SKM-1 treated with dmso at 0.1 percent for 144 hours (cell line): ENCODE data around the gene NOSTRIN.
"Not testable (repeated sequence)": the region's sequence is repeated elsewhere in the genome, so short reads cannot be mapped to it uniquely, and the experiment has no call there.

Source experiments
- DNase-seq: peaks from one replicate; lab custom pipeline; 2025; ENCODE audit not compliant: unreplicated experiment; lab: John Stamatoyannopoulos, UW

NOSTRIN gene

DNA sequence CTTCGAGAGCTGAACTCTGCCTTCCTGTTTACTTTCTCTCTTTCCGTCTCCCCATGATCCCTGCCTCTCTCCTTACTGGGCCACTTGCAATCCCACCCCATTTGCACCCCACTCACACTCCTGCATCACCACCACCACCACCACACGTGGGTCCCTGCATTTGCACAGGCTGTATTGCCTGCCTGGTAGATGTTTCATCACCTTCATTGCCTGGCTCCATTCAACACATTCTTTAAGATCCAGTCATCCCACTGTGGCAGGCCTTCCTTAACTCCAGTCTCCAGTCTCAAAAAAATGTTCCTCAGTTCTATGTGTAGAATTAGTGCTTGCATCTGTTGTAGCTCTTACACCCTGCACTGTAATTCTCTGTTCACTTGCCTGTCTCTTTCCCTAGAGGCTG lies 13.9 kb downstream of the NOSTRIN start:
- no peak for DNase-seq

DNA sequence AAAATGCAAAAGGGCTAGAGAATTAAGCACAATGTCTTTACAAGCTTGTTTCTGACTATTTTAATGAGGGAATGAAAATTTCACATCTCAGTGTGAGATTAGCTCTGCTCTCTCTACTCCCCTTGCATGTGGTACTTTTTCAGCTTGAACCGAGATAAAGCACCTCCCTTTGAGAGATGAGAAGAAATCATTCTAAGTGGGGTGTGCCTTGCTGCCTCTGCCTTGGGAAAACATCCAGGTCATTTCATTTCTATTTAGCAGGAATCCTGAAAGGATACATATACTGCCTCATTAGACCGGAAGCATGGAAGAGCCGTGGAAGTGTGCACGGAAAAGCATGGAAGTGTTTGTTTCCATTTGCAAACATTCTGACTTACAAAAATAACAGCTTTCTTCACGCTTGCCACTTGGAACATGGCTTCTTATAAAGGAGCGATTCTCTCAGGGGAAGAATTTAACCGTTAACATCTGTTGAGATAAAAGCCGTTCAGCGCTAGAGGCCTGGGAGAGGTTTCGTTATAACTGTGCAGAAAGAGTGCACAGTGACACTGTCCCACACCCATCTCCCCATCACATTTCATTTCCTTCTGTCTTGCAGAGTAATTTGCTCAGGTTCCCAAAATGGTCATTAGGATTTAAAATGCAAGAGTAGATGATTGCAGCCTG lies 16.7 kb downstream of the NOSTRIN start:
- DNase-seq = no peak

DNA sequence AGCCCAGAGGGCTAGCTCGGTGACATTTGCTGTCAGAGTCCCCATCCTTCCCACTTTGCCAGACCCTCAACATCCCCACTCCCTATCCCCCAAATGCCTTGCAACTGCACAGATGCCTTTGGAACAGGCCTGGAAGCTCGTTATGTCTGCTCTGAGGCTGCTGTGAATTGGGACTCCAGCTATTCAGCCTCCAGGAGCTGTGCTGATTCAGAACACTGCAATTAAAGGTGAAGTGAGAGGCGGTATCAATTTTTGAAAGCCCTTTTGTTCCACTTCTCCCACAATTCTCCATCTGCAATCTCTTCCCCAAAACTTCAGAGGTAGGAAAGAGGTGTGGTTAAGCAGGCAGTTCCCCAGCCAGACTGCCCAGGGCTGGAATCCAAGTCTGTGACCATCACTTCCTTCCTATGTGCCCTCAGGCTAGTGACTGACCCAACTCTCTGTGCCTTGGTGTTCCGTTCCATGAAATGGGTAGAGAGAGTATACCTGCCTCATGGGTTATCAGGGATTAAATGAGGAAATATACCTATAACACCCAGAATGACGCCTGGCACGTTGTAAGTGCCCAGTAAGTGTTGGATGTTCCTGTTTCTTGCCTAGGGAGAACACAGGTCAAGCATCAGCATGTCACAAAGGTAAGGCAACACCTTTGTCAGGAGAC lies 17.5 kb downstream of the NOSTRIN start:
- DNase-seq = no peak

- DNase-seq = no peak
Measured at GRCh38 chr2:168821577-168821976, 19.1 kb downstream of the NOSTRIN start.

DNA sequence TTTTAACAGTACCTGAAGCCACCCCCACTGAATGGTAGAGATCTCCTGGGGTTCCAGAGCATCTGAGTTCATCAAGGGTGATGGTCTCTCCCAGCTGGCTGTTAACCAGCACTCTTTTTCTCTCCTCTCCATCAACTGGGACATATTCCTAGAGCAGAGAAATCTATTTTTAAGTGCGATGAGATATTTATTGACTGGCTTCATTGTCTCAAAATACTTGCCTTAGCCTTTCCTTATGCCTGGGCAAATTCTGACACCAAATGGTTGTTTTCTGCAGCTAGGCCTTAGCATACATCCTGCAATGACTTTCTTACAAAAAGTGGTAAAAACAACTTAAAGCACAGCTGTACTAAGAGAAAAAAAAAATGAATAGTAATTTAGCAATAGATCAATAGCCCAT lies 19.6 kb downstream of the NOSTRIN start:
- no peak for DNase-seq

DNA sequence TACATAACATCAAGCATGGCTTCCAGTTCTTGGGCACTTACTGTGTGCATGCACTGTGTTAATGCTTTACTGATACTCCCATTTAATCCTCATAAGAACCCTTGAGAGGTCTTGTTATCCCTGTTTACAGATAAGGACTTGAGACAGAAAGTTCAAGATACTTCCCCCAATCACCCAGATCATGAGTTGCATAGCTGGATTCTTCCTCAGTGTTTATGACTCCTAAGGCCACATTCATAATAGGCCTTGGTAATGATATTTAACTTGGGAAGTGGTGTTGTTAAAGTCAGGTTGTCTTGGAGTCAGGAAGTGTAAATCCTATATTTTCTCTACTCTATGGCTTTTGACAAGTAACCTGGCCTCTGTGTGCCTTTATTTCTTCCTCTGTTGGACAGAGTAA lies 22.7 kb downstream of the NOSTRIN start:
- DNase-seq = no peak

GRCh38 chr2:168830958-168831357 lies 28.5 kb downstream of the NOSTRIN start:
- no peak for DNase-seq

- DNase-seq = no peak
Measured at GRCh38 chr2:168831662-168832061, 29.2 kb downstream of the NOSTRIN start.

GRCh38 chr2:168835969-168836368 lies 33.5 kb downstream of the NOSTRIN start:
- DNase-seq = no peak

GRCh38 chr2:168841445-168841844 lies 39.0 kb downstream of the NOSTRIN start:
- DNase-seq = no peak

DNA sequence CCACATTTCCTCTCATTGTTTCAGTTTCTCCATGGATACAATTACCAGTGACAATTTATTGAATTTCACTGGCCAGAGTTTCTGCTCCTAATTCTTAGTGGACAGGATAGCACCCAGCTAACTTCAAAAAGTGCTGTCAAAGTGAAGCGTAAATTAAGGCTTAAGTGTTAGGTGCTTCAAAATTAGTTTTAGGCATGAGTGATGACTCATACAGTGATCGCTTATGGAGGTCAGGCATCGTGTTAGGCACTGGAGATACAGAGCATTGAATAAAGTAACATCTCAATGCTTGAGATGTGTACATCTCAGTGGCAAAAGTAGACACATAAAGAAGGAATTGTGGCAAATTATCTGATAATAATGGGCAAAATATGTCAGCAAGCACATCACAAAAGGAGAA lies 40.8 kb downstream of the NOSTRIN start:
- no peak for DNase-seq

DNA sequence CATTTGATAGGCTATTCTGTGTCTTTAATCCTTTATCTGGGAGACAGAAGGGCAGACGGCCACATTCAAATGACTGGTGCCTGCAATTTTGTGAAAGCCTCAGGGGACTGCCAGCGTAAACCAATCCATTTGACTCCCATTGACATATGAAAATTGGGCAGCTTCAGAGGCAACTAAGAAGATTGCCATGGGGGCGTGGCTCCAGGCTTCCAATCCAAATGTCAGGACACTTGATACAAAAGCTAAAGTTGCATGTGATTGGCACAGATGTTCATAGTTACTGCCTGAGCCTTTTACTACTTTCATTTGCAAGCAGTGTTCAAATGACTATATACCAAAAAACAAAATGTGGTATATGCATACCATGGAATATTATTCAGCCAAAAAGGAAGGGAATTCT lies 45.8 kb downstream of the NOSTRIN start:
- DNase-seq = no peak

DNA sequence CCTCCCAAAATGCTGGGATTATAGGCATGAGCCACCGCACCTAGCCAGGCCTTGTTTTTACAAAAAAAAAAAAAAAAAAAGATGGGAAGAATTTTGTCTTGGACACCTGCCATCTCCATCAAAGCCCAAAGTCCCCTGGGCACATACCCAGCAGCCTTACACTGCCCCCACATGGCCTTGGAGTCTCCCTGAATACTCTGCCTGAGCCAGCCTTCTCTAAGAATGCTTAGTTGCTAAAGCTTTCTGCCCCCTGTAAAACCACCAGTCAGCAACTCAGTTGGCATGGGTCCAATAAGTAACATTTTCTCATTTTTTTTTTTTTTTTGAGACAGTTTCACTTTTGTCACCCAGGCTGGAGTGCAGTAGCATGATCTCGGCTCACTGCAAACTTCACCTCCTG lies 47.2 kb downstream of the NOSTRIN start:
- no peak for DNase-seq

GRCh38 chr2:168850846-168851245 lies 48.4 kb downstream of the NOSTRIN start:
- no peak for DNase-seq

DNA sequence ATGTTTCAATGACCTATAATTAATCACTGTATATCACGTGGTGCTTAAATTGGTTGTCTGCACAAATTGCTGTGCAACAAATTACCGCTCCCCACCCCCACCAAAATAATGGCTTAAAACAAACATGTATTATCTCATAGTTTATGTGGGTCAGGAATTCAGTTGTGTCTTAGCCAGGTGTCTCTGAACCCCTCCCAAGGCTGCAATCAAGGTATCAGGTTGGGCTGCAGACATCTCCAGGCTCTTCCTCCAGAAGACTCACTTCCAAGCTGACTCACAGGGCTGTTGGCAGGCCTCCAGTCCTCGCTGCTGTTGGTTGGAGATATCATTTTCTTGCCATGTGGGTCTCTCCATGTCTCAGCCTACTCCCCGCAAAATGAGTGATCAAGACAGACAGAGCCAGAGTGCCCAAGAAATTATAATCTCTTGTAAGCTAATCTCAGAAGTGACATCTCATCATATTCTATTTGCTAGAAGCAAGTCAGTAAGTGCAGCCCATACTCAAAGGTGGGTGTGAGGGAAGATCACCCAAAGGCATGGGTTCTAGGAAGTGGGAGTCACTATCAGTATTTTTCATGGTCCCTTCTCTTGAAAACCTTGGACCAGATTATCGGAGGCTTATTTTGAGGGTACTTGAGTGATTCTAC lies 49.4 kb downstream of the NOSTRIN start:
- DNase-seq = no peak

- DNase-seq = no peak
Measured at GRCh38 chr2:168852481-168852880, 50.0 kb downstream of the NOSTRIN start.

GRCh38 chr2:168853471-168853870 lies 51.0 kb downstream of the NOSTRIN start:
- no peak for DNase-seq

DNA sequence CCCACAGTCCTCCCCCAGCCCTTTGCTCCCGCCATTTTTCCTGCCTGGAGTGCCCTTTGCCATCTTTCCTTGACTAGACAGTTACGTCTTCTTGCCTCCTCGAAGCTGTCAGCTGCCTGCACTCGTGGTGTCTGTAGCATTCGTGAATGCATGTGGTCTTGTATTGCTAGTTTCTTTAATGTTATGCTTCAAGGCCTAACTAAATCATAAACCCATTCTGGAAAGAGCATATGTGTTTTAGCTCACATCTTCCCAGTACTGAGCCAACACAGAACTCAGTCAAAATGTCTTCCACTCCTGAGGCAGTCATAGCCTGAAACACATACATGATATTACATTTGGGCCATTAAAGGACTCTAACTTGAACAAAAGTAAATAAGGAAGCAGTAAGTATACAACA lies 52.2 kb downstream of the NOSTRIN start:
- no peak for DNase-seq

- DNase-seq = no peak
Measured at GRCh38 chr2:168855601-168856000, 53.2 kb downstream of the NOSTRIN start.

DNA sequence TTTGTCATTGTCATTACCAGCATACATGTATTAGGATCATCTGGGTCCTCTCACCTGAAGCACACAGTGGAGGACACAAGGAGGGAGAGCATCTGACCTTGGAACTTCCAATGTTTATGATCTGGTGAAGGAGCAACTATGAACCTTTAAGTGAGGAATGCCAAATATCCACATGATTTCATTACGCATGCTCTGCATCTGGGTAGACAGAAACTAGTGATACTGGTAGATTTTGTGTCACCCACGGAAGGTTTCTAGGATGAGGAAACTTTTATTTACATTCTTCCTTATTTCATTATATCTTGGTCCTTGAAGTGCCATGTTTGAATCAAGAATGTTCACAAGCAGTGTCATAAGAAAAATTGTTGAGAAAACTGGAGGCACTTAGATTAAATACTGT lies 55.7 kb downstream of the NOSTRIN start:
- DNase-seq = no peak

DNA sequence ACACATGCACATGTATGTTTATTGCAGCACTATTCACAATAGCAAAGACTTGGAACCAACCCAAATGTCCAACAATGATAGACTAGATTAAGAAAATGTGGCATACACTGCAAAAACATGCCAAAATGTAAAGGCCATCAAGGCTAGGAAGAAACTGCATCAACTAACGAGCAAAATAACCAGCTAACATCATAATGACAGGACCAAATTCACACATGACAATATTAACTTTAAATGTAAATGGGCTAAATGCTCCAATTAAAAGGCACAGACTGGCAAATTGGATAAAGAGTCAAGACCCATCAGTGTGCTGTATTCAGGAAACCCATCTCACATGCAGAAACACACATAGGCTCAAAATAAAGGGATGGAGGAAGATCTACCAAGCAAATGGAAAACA lies 64.7 kb downstream of the NOSTRIN start:
- DNase-seq = not testable (repeated sequence)

GRCh38 chr2:168870369-168870768 lies 67.9 kb downstream of the NOSTRIN start:
- not testable (repeated sequence) for DNase-seq
